ENCODE results near the gene DPP10.

DPP10 gene

GRCh38 chr2:115190459-115190858 lies 748.0 kb downstream of the DPP10 start:
- TF ChIP-seq CTCF (IDR thresholded peaks at IDR 0.05; ENCODE audit: borderline replicate concordance, control extremely low read depth, extremely low read depth, insufficient read depth, missing control alignments): no peak
- DNase-seq (ENCODE audit: low spot score): no peak
- in situ Hi-C loops (cut with MboI; ENCODE audit: low sequenced_read_pairs, unreplicated experiment): no loop called here

GRCh38 chr2:115194623-115195022 lies 752.2 kb downstream of the DPP10 start:
- no peak for TF ChIP-seq CTCF (IDR thresholded peaks at IDR 0.05; ENCODE audit: borderline replicate concordance, control extremely low read depth, extremely low read depth, insufficient read depth, missing control alignments)
- in situ Hi-C loops (cut with MboI; ENCODE audit: low sequenced_read_pairs, unreplicated experiment): no loop called here
- DNase-seq (ENCODE audit: low spot score): no peak

- TF ChIP-seq CTCF (IDR thresholded peaks at IDR 0.05; ENCODE audit: borderline replicate concordance, control extremely low read depth, extremely low read depth, insufficient read depth, missing control alignments): no peak
- no peak for DNase-seq (ENCODE audit: low spot score)
- in situ Hi-C loops (cut with MboI; ENCODE audit: low sequenced_read_pairs, unreplicated experiment): no loop called here
Observed at GRCh38 chr2:115196587-115196986, 754.1 kb downstream of the DPP10 start.

GRCh38 chr2:115199966-115200365 lies 757.5 kb downstream of the DPP10 start:
- DNase-seq (ENCODE audit: low spot score): no peak
- no peak for TF ChIP-seq CTCF (IDR thresholded peaks at IDR 0.05; ENCODE audit: borderline replicate concordance, control extremely low read depth, extremely low read depth, insufficient read depth, missing control alignments)
- in situ Hi-C loops (cut with MboI; ENCODE audit: low sequenced_read_pairs, unreplicated experiment): no loop called here

GRCh38 chr2:115201386-115201785 lies 758.9 kb downstream of the DPP10 start:
- in situ Hi-C loops (cut with MboI; ENCODE audit: low sequenced_read_pairs, unreplicated experiment): no loop called here
- no peak for TF ChIP-seq CTCF (IDR thresholded peaks at IDR 0.05; ENCODE audit: borderline replicate concordance, control extremely low read depth, extremely low read depth, insufficient read depth, missing control alignments)
- no peak for DNase-seq (ENCODE audit: low spot score)

GRCh38 chr2:115208493-115209164 lies 766.2 kb downstream of the DPP10 start:
- in situ Hi-C loops (cut with MboI; ENCODE audit: low sequenced_read_pairs, unreplicated experiment): no loop called here
- DNase-seq (ENCODE audit: low spot score): no peak
- TF ChIP-seq CTCF (IDR thresholded peaks at IDR 0.05; ENCODE audit: borderline replicate concordance, control extremely low read depth, extremely low read depth, insufficient read depth, missing control alignments): no peak
